GM18502 (cell line): ENCODE data around the gene BCL11B.
"Not testable (repeated sequence)": the region's sequence is repeated elsewhere in the genome, so short reads cannot be mapped to it uniquely, and the experiment has no call there.

Experiments
- ATAC-seq: cut with Tn5 transposase; IDR thresholded peaks from one replicate; pipeline ENCODE4 v1.9.1; 2021; ENCODE audit warnings: mild to moderate bottlenecking; ENCODE audit not compliant: unreplicated experiment, poor library complexity

BCL11B gene

GRCh38 chr14:99186956-99187690 is 84.9 kb downstream of the BCL11B start:
- no peak for ATAC-seq

GRCh38 chr14:99186336-99186735 is 85.7 kb downstream of the BCL11B start:
- ATAC-seq: not testable (repeated sequence)

- ATAC-seq: no peak
These were observed 86.4 kb downstream of the BCL11B start for GRCh38 chr14:99185436-99186068.

- no peak for ATAC-seq
These were observed 88.3 kb downstream of the BCL11B start for GRCh38 chr14:99183716-99184115.

GRCh38 chr14:99183311-99183710 is 88.7 kb downstream of the BCL11B start:
- ATAC-seq: no peak

- no peak for ATAC-seq
These were observed 89.3 kb downstream of the BCL11B start for GRCh38 chr14:99182548-99183250.

- ATAC-seq: no peak
These were observed 90.0 kb downstream of the BCL11B start for GRCh38 chr14:99181804-99182520.

GRCh38 chr14:99181241-99181640 is 90.8 kb downstream of the BCL11B start:
- no peak for ATAC-seq

GRCh38 chr14:99179946-99180345 is 92.1 kb downstream of the BCL11B start:
- no peak for ATAC-seq

- no peak for ATAC-seq
These were observed 92.5 kb downstream of the BCL11B start for GRCh38 chr14:99179506-99179905.

GRCh38 chr14:99177886-99178835 is 93.8 kb downstream of the BCL11B start:
- no peak for ATAC-seq

- no peak for ATAC-seq
These were observed 94.8 kb downstream of the BCL11B start for GRCh38 chr14:99177046-99177655.

- ATAC-seq: no peak
These were observed 95.6 kb downstream of the BCL11B start for GRCh38 chr14:99176156-99176945.

GRCh38 chr14:99175331-99176155 is 96.5 kb downstream of the BCL11B start:
- no peak for ATAC-seq

GRCh38 chr14:99174770-99175319 is 97.2 kb downstream of the BCL11B start:
- ATAC-seq: no peak

GRCh38 chr14:99174081-99174769 is 97.8 kb downstream of the BCL11B start:
- ATAC-seq: no peak

GRCh38 chr14:99173506-99173905 is 98.5 kb downstream of the BCL11B start:
- ATAC-seq: no peak
